ENCODE results near the gene KRTAP4-12.

DNA sequence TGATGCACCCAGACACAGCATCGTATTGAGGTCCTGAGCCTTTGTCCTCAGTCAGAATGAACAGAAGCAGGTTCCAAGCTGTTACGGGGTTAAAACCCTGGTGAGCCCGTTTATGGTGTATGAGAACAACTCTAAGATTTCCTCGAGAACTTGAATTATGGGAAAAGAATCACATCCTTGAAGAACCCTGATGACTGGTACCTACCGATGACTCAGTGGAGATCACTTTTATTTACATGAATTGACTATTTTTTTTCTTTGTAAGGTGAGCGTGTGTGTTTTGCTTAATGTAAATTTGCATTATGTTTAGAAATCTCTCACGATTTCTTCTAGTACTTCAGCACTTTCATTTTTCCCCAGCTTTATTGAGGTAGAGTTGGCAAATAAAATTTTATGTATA, 39.8 kb upstream of the KRTAP4-12 start:
- TF ChIP-seq FOXM1 (IDR thresholded peaks at IDR 0.05; ENCODE audit: borderline replicate concordance) = no peak
- TF ChIP-seq FOXA1 (IDR thresholded peaks at IDR 0.05) = no peak
- no peak for TF ChIP-seq BHLHE40 (IDR thresholded peaks at IDR 0.05; ENCODE audit: borderline replicate concordance)
- TF ChIP-seq ARNT (IDR thresholded peaks at IDR 0.05) = no peak
- no peak for TF ChIP-seq SP1 (IDR thresholded peaks at IDR 0.05)

Measured in HEK293T (cell line).